NCI-H2107 (cell line): ENCODE data around the gene ZNF506.
"Not testable (repeated sequence)": the region's sequence is repeated elsewhere in the genome, so short reads cannot be mapped to it uniquely, and the experiment has no call there.

Source experiments
- DNase-seq: peaks from one replicate; lab custom pipeline; 2025; lab: John Stamatoyannopoulos, UW

ZNF506 gene

DNA sequence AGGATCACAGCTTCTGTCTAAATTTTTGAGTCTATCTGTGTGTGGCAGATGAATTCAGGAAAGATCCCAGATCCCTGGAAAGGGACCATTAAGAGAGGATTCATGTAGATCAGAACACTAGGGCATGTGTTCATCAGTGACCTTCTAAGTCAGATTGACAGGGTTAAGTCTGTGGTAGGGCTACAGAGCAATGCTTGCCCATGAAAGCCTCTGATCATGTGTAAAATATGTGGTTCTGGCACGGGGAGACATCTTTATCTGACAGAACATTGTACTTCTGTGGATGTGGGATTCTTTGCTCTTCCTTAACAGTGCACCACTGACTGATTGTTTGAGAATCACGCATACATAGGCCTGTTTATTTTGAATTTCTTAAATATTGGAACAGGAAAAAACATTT is 42.9 kb downstream of the ZNF506 start:
- DNase-seq, result no peak

DNA sequence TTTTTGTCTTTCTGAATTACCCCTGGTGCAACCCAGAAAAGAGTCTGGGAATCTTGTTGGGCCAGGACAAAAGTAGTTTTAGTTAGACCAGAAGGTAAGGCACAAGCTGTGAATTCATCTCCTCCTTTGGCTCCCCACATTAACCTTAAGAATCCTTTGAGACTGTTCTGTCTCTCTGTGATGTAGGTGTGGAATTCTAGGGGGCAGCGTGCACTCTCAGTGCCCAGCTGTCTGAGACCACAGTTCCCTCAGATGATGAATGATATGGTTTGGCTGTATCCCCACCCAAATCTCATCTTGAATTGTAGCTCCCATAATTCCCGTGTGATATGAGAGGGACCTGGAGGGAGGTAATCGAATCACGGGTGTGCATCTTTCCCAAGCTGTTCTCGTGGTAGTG is 43.9 kb downstream of the ZNF506 start:
- DNase-seq, result no peak

DNA sequence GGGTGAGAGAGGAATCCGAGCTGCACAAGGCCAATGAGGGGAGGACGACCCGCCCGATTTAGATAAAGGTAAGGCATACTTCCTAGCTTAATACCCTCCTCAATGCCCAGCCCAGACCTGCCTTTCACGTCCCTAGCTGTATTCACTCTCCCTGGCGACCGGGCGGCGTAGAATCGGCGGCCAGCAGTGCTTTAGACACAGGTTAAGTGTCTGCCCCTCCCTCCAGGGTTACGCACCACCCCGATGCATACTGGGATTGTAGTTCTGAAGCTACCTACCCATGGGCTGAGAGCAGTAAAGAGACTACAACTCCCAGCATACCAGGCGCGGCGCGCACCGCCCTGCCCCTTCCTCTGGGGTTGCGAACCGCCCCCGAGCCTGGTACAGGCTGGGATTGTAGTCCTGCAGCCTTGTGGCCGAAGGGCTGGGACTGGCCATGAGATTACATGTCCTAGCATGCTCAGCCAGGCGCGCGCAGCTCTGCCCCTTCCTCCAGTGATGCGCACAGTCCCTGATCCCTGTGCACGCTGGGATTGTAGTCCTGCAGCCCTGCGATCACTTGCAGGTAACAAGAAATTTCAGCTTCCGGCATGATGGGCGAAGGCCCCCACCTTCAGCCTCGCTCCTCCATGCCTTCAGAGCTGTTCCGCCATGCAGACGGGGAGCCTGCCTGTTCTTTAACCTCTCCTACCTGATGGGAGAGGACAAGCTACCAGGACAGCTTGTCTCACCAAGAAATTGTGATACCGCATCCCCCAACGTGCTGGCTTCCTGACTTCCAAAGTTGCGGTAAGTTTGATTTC is 45.1 kb downstream of the ZNF506 start:
- DNase-seq, result peak; percentile 86

DNA sequence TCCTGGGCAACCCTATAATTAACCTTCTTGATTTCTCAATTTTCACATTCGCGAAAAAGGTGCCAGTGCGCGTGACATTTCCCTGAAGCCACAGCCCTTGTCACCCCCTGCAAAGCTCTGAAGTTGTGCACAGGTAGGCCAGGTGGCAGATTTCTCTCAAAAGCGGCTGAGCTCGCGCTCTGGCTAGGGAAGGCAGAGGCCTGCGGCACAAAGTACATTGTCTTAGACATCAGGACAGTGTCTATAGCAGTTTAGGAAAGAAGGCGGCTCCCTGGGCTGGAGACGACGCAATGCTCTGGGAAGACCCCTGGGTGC is 45.7 kb downstream of the ZNF506 start:
- no peak for DNase-seq

DNA sequence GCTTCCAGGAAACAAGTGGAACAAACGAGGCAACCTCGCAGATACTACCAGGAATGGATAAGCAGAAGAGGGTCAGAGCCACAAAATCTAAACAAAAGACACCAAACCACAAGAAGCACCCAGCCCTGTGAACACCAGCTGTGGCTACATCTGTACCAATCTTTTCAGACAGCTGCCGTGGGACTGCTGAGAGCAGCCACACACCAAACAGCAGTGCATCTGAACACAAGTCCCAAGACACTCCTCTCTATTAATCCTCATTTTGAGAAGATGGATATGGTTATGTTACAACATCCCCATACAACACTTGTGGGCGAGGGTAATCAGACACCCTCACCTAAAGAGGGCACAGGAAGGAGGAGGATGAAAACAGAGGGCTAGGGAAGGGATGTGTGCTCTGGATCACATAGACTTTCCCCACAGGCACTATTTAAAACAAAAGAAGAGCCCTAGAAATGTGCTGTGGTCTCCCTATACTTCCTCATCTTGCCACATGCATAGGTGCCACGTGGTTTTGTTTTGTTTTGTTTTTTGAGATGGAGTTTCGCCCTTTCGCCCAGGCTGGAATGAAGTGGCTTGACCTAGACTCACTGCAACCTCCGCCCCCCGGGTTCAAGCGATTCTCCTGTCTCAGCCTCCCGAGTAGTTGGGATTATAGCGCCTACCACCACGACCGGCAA is 47.1 kb downstream of the ZNF506 start:
- no peak for DNase-seq

DNA sequence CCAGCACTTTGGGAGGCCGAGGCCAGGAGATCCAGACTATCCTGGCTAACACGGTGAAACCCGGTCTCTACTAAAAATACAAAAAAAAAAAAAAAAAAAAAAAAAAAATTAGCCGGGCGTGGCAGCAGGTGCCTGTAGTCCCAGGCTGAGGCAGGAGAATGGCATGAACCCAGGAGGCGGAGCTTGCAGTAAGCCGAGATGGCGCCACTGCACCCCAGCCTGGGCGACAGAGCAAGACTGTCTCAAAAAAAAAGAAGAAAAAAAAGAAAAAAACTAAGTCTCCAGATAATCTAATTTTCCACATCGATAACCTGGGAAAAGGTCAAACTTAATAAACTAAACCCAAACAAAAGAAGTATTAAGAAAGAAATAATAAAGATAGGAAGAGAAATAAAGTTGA is 49.6 kb downstream of the ZNF506 start:
- not testable (repeated sequence) for DNase-seq

DNA sequence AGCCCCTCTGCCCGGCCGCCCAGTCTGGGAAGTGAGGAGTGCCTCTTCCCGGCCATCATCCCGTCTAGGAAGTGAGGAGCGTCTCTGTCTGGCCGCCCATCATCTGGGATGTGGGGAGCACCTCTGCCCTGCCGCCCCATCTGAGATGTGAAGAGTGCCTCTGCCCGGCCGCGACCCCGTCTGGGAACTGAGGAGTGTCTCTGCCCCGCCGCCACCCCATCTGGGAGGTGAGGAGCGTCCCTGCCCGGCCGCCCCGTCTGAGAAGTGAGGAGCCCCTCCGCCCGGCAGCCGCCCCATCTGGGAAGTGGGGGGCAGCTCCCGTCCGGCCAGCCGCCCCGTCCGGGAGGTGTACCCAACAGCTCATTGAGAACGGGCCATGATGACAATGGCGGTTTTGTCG is 51.6 kb downstream of the ZNF506 start:
- DNase-seq, result not testable (repeated sequence)

DNA sequence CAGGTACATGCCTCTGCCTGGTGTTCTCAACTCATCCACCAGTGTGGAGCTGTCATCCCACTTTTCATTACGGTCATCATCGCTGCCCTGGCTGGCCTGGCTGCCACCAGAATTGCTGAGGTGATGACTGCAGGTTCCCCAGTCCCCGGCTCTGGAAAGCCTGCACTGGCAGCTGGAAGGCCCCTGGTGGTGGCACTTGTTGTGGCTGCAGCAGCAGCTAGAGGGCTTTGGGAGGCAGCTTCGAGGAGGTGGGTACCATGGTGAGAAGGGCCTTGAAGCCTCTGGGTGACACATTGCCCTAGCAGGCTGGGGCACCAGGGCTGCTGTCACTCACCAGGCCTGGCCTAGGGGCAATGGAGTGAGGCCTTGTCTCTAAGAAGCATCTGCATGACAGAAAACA is 63.4 kb downstream of the ZNF506 start:
- no peak for DNase-seq

DNA sequence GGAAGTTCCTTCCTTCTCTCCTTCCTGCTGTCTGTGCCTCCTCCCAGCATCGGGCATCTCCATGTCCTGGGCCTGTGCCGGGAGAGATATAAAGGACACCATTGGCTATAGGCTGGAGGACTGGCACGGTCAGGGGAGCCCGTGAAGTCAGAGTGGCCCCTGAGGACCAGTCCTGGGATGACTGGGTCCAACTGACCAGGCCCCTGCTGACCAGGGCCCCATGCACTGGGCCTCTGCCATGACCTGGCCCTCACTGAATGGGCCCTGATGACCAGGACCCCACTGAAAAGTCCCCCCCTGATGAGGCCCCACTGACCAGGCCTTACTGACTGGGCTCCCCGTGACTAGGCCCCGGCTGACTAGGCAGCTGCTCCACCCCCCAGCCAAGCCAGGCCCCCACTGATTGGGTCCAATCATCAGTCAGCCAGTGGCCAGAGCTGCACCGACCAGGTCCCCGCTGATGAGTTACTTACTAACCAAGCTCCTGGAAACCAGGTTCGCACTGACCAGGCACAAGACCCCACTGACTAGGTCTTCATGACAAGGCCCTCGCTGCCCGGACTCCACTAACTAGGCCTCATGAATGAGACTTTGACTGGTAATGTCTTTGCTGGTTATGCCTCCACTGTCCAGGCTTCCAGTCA is 68.7 kb downstream of the ZNF506 start:
- no peak for DNase-seq

DNA sequence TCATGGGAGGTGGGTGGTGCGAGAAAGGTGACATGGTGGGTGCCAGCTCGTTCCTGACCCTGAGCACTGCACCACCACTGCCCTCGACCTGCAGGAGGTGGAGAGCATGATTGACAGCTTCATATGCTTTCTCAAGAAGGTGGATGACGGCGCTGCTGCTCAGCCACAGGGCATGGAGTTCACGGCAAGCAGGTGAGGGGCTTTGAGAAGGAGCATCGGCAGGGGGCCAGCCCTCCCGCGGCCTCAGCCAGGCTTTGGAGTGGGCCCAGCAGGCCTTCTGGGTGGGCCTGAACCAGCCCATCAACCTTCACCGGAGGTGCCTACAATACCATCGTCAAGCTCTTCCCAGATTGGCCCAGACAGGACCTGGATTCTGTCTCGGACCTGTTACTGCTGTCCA is 69.7 kb downstream of the ZNF506 start:
- DNase-seq, result no peak

DNA sequence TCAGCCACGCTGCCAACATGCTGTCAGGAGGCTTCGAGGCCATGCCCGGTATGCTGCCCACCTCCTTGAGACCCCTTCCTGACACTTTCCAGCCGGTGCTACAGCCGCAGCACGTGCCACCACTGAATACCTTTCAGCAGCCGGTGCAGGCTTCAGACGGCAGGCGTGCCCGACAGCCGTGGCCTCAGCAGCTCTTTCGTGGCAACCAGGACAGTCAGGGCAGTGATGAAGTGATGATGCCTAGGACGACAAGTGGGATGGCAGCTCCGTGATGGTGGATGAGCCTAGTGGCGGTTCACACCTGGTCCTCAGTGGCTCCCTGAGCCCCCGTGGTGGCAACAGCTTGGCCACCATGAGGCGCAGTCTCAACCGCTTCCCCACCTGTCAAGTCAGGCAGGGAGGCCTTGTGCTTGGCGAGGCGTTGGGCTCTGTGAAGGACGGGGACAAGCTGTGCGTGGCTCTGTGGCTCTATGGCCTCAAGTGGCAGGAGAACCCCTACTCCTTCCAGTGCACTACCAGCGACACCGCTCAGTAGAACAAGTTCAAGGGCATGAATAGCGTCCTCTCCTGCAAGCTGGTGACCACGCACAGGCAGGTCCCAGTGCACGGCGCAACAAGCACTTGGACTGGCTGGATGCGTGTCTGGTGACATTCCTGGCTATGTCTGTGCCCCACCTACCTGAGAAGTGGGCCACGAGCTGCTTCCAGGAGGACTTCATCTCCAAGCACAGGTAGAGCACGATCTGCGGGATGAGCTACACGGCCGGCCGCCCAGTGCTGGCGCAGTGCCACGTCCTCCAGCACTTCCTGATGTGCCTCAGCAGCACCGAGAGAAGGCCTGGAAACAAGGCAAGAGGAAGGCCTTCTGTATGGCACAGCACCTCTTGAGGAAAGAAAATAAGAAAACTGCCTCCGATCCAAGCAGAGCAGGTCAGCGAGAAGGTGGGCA is 70.4 kb downstream of the ZNF506 start:
- DNase-seq, result no peak

DNA sequence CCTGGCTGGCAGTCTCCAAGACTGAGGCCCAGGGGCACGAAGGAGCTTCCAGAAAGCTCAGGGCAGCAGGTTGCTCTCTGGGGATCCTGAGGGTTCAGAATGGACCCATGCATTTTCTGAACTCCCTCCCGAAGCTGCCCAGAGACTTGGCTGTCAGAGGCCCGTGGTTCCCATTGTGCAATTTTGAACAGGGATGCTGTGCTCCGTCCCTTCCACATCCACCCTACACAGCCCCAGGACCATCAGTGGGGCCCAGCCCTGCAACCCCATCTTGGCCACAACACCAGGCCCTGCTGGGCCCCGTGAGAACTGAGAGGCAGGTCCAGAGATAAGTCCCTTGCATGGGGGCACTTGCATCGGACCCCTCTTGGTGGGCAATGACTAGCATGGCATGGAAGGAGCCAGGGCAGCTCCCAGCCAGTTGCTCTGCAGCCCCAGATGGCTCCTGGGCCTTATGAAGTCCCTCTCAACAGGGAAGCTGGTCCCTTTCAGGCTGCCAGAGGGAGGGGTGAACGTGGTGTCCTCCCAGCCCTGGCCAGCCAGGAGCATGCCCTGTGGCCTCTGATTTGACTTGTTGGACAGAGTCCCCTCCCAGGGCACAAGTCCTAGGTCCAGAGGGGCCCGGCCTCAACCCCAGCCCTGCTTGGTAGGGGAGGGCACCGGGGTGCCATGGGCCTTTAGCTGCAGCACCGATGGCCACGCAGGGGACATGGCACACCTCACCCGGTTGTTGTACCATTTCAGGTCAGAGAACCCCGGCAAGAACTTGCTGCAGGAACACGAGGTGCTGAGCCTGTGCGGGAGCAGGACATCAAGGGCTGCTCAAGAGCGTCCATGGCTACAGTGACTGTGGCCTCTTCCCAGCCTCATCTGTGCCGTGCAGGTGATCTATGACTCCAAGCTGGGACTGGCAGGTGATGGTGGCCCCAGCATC is 71.4 kb downstream of the ZNF506 start:
- DNase-seq, result no peak

DNA sequence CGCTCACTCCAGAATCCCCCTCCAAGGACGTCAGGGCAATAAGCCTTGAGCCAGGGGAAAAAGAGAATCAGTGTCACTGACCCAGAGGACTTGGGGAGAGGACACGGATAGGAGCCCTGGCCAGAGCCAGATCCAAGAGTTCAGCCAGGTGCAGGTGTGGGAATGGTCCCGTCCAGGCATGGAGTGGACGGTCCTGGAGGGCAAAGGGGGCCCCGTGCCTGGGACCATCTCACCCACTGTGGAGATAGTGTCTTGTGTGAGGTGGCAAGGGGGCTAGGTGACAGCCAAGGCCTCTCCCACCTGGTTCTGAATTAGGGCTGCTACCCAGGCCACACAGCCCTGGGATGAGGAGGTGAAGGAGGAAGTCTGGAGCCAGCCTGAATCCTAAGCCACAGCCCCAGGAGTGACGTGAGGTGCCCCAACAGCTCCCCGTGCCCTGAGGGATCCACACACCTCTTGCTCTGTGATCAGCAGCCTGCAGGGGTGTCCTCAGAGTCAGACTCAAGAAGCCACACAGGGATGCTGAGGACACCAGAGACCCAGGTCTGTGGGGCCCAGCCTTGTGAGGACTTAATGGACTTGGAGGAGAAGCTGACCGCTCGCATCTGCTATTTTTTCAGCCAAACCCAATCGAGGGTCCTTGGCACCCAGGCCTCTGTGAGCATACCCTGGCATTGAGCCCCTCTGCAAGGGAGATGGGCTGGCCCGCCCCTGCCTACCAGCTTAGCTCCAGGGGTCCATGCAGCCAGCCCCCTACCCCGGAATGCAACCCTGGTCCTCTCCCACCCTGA is 72.2 kb downstream of the ZNF506 start:
- no peak for DNase-seq

DNA sequence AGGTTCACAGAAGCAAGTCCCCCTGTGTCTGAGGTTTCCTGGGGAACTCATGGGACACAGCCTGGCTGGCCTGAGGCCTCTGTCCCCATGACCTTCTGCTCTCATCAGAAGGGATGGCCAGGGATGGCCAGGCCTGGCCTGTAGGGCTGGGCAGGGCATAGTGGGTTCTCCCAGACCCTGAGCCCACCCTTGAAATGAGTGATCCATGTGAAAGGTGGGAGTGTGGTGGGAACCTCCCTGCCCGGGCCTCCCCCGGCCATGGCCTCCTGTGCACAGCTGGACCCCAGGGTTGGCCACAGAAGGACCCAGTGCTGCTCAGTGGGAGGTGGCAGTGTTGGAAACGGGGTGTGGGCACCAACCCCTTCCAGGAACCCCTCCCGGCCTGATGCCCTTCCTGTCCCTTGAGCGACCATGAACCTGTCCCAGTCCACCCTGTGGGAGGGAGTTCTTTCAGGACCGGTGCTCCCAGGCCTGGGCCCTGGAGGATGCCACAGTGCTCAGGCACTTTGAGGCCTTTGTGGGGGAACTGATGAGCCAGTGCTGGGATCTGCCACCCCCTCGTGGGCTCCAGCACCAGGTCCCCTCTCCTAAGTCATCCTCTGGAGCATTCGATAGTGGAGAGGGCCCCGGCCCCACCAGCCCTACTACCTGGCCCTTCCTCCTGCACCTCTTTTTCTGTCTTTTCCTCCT is 73.2 kb downstream of the ZNF506 start:
- no peak for DNase-seq

DNA sequence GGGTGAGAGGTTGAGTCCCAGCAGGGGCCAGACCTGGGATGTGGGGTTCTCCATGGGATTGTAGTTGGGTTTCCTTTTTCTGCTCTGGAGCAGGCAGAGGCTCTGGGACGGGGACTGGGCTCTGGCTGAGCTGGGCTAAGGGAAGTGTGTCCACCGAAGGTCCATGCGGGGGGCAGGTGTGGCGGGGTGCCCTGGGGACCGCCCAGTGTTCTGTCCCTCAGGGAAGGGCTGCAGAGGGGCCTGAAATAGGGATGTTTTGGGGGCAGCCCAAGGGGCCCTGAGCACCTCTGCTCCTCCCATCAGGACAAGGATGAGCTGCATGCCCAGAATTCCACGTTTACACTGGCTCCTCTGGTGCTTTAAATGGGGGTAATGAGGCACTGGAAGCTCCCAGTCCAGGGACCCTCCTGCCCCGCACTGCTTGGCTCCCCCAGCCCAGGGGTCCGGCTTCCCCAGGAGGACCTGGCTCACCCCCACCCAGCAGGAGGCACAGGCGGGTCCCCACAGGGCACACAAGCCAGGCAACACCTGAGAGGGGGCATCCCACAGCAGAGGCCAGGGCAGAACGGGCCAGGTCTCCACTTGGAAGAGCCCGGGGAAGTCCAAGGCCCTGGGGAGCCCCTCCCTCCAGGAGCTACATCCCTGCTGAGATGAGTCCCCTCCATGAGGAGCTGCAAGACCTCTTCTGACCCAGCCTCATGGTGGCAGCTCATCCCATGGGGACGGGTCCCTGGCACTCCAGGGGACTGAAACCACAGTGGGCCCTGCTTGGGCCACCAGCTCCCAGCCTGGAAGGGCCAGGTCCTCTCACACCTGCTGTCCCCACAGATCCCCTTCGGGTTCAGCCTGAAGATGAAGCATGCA is 74.0 kb downstream of the ZNF506 start:
- DNase-seq, result no peak

DNA sequence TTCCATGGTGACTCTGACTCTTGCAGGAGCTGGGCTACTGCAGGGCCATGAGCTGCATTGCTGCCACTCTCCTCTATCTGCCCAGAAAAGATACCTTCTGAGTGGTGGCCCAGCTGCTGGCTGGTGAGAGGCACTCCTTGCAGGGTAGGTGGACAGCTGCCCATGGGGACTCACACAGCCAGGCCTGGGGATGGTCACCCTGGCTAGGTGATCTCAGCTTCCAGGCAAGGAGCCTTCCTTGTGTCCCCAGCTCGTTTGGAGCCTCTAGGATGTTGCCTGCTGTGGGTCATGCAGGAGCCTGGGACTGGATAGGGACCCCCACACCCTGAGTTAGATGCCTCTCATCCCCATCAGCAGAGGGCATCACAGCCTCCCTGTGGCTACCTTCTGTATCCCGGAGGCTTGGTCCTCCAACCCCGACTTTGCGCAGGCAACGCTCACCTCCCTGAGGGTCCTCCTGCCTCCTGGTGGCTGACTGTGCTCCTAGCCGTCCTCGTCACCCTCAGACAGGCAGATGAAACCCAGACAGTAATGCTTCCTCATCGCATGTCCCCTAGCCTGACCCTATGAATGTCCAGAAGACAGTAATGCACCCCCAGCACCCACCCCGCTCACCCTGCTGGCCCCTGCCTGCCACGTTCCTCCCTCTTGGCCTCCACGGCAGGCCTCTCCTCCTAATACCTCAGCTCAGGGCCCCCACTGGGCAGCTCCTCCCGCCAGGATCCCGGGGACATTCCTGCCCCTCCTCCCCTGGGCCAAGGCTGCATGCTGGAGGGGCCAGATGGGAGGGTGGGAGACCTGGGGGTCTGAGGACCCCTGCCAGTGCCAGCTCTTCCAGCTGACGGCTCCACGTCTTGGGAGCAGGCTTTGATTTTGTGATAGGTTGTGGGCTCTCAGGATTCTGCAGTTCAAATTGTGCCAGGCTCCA is 75.0 kb downstream of the ZNF506 start:
- DNase-seq, result no peak

DNA sequence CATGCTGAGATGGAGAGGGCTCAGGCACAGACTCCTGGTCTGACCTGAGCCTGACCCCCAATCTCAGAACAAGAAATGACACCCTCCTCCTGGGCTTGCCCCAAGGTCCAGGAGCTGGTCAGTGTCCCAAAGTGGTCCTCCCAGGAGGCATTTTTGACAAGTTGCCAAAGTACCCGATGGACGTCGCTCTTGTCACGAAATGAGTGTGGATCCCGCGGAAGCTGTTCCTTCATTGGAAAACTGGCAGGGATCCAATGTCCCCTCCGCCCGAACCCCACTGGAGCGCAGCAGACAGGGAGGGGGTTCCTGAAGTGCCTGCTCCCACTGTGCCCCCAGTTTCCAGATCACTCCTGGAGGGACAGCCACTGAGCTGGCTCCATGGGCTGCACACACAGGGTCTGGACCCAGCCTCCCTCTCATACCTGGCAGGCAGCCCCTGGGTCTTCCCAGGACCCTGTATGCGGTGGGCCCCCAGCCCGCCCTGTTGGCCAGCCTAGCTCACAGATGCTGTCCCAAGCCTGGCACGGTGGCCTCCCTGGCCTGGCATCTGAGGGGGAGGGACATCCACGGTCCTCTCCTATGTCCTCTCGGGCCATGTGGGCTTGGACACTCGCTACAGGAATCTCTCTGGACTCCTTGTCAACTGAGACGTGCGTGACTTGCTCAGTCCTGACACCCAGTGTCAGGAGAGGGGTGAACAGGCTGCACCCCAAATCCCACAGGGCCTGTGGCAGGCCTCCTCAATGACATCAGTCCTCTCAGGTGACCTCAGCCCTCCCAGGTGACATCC is 75.9 kb downstream of the ZNF506 start:
- DNase-seq, result no peak
